GM15510 (cell line): Measurements from ENCODE around the gene UNC13D.

Source experiments
- POLR2A ChIP-seq: IDR thresholded peaks from 3 replicates; pipeline ENCODE4 v1.6.1; 2011; ENCODE audit warnings: borderline replicate concordance; ENCODE audit not compliant: insufficient read length; ENCODE audit errors: extremely low read depth

UNC13D gene

GRCh38 chr17:75843577-75844529, at the start of gene UNC13D:
UNC13D (minus strand) TSS chr17:75844404; CDS start chr17:75844337, 67 bp downstream.
- peak; percentile 50 for TF ChIP-seq POLR2A

- no peak for TF ChIP-seq POLR2A
These were observed 49.3 kb upstream of the UNC13D start for GRCh38 chr17:75893305-75894048.

GRCh38 chr17:75892556-75893224, 48.5 kb upstream of the UNC13D start:
- TF ChIP-seq POLR2A: no peak

- no peak for TF ChIP-seq POLR2A
These were observed 47.7 kb upstream of the UNC13D start for GRCh38 chr17:75891605-75892555.

- TF ChIP-seq POLR2A: no peak
These were observed 46.9 kb upstream of the UNC13D start for GRCh38 chr17:75891022-75891604.

GRCh38 chr17:75889454-75889853, 45.2 kb upstream of the UNC13D start:
- no peak for TF ChIP-seq POLR2A

- TF ChIP-seq POLR2A: no peak
These were observed 44.3 kb upstream of the UNC13D start for GRCh38 chr17:75888484-75888883.

- TF ChIP-seq POLR2A: no peak
These were observed 41.2 kb upstream of the UNC13D start for GRCh38 chr17:75885431-75885830.

GRCh38 chr17:75881678-75882454, 37.7 kb upstream of the UNC13D start:
- no peak for TF ChIP-seq POLR2A

- TF ChIP-seq POLR2A: no peak
These were observed 36.1 kb upstream of the UNC13D start for GRCh38 chr17:75880266-75880665.

GRCh38 chr17:75878174-75878998, 34.2 kb upstream of the UNC13D start, which contains the start of gene TRIM47:
TRIM47 (minus strand) TSS chr17:75878581; CDS start chr17:75878548, 33 bp downstream.
- no peak for TF ChIP-seq POLR2A

- TF ChIP-seq POLR2A: peak; percentile 44
These were observed 33.6 kb upstream of the UNC13D start for GRCh38 chr17:75877752-75878173.

- peak; percentile 15 for TF ChIP-seq POLR2A
These were observed 32.9 kb upstream of the UNC13D start for GRCh38 chr17:75876938-75877751.
